GM18951 (cell line): ENCODE data around the gene DCDC2B.
"Not testable (repeated sequence)": the region's sequence is repeated elsewhere in the genome, so short reads cannot be mapped to it uniquely, and the experiment has no call there.

Experiments used
- POLR2A ChIP-seq: IDR thresholded peaks from 4 replicates; pipeline ENCODE4 v1.6.1; 2011; ENCODE audit warnings: mild to moderate bottlenecking; ENCODE audit not compliant: insufficient read length, insufficient read depth; ENCODE audit errors: extremely low read depth
- in situ Hi-C: fragments of 300-500 bp; cut with MboI; formaldehyde crosslinking; loops from one replicate; pipeline ENCODE4 v1.12.0; 2022; ENCODE audit warnings: low sequenced_read_pairs, mixed read lengths, inconsistent platforms; ENCODE audit not compliant: unreplicated experiment

DCDC2B gene

DNA sequence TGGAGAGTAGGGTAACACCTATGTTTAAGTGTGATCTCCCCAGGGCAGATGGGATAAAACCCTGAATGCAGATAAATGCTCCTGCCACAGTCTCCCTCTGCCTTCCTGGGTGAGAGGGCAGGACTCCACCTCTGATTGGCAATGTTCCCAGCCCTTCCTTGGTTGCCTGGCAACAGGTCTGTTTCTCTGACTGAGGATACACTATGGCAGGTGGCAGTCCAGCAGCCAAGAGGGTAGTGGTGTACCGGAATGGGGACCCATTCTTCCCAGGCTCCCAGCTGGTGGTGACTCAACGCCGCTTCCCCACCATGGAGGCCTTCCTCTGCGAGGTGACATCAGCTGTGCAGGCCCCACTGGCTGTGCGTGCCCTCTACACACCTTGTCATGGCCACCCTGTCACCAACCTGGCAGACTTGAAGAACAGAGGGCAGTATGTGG lies at the start of gene DCDC2B:
Gene DCDC2B (plus strand): TSS at position 199 of the 438 bp plus-strand sequence. CDS start 5 bp downstream, at position 204.
- TF ChIP-seq POLR2A, result no peak
- in situ Hi-C loops, result no loop called here

DNA sequence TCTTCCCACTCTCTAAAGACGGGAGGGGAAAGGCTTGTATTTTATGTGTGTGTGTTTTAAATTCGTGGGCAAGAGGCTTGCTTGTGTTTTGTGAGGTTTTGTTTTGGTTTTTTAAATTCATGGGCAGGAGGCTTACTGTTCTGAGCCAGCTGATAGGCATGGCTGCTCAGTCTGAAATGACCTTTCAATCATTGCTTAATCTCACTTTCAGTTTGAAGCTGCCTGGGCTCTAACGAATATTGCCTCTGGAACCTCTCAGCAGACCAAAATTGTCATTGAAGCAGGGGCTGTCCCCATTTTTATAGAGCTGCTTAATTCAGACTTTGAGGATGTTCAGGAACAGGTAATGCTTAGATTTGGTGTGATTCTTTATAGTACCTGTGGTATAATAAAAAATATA lies 49.7 kb upstream of the DCDC2B start:
- in situ Hi-C loops, result no loop called here
- no peak for TF ChIP-seq POLR2A

DNA sequence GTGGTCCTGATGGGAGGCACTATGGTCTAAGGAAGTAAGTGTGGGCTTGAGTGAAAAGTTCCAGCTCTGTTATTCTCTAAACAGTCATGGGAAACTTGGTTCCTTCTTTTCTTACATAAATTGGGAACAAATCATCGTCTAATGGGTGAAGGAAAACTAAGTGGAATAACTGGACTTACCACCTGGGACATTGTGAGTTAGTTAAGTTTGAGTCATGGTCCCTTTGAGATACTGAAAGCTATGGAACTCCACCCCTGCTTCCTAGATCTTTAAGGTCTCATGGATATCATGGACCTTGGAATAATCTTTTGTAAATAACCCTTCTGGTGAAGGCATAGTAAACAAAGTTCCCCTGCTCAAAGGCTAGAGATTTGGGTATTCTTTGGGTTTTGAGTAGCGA lies 45.5 kb upstream of the DCDC2B start:
- TF ChIP-seq POLR2A, result no peak
- in situ Hi-C loops, result no loop called here

DNA sequence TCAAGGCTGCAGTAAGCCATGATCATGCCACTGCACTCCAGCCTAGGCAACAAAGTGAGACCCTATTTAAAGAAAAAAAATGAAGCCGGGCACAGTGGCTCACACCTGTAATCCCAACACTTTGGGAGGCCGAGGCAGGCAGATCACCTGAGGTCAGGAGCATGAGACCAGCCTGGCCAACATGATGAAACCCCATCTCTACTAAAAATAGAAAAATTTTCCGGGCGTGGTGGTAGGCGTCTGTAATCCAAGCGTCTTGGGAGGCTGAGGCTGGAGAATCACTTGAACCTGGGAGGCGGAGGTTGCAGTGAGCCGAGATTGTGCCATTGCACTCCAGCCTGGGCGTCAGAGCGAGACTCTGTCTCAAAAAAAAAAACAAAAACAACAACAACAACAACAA lies 43.3 kb upstream of the DCDC2B start:
- in situ Hi-C loops, result not testable (repeated sequence)

DNA sequence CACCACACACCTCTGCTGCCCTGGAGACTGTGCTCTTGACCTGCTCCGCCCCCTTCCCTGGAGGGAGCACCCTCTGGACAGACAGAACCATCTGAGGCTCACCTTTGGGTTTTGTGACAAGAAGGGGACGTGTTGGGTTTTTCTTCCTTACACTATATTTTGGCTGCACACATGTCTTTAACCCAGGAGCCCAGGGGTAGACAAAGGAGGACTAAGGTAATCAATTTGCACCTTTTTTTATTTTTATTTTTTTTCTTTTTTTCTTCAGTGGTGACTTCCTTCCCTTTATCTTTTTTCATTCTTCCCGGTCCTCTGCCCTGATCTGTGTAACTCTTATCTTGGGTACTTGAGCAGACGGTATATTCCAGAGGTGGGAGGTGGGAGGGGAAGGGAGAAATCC lies 37.9 kb upstream of the DCDC2B start:
- TF ChIP-seq POLR2A, result no peak
- in situ Hi-C loops, result no loop called here

DNA sequence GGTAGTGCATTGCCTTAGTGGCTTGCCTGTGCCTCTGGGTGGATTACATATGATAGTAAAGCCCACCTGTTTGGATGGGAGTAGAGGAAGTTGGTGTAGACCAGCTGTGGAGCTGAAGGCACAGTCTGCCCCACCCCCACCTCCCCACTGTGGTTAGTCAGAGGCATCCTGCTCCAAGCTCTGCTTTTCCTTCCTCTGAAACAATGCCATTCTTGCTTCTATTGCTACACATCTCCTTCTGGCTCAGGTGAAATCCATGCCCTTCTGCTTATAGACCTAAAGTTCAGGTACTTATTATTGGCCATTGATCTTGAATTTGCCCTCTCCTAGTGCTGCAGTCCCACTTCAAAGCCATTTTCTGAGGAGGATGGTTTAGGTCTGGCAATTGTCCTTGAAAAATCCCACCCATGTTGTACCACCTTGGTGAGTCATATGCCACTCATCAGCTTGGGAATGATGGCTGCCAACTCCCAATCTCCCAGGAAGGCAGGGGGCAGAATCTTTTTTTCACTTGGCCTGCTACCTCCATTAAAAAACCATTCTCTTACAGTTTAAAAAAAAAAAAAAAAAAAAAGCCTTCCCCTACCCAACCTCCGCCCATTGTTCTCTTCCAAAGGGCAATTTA lies 36.2 kb upstream of the DCDC2B start:
- no peak for TF ChIP-seq POLR2A
- in situ Hi-C loops, result no loop called here

DNA sequence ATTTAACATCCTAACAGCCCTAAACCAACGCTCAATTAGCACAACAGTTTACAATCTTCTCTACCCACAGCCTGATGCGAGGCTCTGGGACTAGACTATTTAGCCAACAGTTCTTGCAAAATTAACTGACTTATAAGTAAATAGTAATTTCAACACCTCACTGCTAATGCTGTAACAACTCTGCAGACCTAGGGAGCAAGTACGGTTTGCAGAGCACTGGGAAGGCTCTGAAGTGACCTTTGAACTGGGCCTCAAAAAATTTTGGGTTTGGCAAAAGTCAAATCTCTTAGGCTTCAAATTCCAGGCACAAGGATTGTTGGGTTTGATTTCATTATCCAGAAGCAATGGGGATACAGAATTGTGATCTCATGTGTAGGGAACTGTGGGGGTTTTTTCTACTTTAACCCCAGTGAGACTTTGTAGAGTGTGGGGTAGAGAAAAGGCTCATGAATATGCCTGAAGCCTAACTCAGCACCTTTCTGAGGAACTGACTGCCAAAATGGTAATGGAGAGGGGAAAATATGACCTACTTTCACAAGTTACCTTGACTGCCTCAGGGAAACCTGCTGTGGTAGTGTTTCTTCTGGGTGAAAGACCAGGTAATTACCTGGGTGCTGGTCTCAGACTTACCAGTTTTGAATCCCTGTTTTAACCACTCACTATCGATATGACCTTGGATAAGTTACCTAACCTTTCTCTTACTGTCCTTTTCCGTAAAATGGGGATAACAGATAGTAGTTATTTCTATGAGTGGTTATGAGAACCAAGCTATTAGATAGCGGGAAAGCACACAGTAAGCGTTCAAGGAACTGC lies 30.3 kb upstream of the DCDC2B start:
- in situ Hi-C loops, result no loop called here
- TF ChIP-seq POLR2A, result no peak

DNA sequence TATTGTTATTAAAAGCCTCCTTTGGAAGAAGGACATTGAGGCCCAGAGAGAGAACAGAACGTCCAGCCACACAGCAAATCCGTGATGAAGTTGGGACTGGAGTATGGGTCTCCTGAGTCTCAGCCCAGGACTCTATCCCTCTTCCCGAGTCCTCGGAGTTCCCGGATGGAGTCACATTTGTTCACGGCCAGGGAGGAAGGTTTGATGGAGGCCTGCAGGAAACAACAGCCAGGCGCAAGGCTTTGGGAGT lies 29.8 kb upstream of the DCDC2B start:
- in situ Hi-C loops, result no loop called here
- TF ChIP-seq POLR2A, result no peak

DNA sequence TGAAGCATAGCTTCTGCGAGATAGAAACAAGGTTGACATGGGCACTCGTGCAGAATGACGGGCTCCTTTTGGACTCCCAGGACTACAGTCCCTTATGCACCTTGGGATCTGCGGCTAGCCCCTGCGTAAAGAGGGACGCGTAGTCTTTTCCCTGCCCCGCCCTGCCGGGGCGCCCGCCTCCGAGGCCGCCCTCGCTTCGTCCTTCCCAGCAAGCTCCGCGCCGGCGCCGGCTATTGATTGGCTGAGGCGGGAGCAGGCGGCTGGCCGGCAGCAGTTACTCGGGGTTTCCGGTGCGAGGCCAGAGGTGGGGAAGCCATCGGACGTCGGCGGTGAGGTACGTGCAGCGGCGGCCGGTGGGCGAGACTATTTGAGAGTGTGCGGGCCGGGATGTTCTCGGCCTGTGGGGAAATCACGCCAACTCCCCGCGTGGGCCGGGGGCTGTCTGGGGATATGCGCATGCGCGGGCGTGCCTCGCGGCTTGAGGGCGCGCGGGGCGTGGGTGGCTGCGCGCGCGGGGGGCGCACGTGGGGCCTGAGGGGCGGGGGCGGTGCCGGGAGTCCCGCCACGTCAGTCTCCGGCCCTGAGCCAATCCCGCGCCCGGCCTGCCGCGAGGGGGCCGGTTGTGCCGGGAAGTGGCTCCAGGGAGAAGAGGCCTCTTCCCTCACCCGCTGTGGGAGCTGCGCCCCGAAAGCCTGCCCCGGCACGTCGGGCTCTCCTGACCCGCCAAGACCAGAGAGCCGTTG lies 29.3 kb upstream of the DCDC2B start, which contains the start of gene TXLNA:
Gene TXLNA (plus strand): TSS at position 233 of the 743 bp plus-strand sequence. CDS start 671 bp downstream, outside the sequence.
- in situ Hi-C loops, result no loop called here
- TF ChIP-seq POLR2A, result peak; percentile 94

DNA sequence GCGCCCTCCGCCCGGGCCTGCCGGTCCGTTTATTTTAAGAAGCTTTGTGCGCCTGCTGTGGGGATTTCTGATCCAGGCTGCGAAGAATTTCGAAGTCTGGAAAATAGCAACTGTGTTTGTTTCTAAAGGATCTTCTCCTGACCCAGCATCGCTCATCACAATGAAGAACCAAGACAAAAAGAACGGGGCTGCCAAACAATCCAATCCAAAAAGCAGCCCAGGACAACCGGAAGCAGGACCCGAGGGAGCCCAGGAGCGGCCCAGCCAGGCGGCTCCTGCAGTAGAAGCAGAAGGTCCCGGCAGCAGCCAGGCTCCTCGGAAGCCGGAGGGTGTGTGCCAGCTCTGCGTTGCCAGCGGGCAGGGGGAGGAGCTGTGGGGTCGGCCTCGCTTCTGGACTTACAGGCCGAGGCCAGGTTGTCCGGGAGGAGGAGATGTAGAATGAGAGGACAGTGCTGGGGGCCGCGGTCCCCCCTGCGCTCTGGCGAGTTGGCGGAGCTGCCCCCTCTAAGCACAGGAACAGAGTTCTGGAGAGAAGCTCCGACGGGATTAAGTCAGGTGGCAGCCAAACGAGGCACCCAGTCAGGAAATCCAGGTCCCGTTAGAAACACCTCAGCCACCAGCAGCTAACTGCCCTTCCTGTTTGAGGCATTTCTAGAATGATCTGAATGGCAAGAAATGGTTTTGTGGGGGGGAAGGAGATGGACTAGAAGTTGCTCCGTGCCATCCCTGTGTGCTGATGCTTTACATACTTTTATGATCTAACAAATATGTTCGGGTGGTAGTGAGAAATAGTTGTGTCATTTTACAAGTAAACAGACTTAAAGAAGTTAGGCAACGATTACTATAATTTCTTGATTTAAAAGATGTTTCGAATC lies 28.5 kb upstream of the DCDC2B start:
- TF ChIP-seq POLR2A, result no peak
- in situ Hi-C loops, result no loop called here

DNA sequence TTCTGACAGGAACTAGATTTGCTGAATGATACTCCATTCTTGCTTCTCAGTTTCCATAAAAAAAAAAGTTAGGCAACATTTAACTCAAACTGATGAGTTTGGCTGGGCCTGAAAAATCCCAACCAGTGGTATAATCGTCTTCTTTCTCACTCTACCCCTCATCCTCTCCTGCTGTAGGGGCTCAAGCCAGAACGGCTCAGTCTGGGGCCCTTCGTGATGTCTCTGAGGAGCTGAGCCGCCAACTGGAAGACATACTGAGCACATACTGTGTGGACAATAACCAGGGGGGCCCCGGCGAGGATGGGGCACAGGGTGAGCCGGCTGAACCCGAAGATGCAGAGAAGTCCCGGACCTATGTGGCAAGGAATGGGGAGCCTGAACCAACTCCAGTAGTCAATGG lies 27.8 kb upstream of the DCDC2B start:
- in situ Hi-C loops, result no loop called here
- TF ChIP-seq POLR2A, result no peak

DNA sequence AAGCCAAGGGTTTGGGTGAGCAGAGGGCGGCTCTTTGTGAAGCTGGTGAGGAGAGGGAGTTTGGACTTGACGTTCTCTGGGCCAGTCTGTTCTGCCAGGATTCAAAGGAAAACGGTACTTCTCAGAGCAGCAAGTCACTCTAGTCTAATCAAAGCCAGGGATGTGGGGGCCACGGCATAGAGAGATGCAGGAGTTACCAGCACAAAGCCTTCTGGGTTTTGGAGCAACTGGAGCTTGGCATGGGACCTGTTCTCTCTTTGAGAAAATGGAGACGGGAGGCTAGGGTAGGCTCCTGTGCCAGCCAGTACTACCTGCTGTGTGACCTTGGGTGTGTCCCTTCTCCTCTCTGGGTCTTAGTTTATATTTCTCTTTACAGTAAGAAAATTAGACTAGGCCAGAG lies 27.3 kb upstream of the DCDC2B start:
- in situ Hi-C loops, result no loop called here
- no peak for TF ChIP-seq POLR2A

DNA sequence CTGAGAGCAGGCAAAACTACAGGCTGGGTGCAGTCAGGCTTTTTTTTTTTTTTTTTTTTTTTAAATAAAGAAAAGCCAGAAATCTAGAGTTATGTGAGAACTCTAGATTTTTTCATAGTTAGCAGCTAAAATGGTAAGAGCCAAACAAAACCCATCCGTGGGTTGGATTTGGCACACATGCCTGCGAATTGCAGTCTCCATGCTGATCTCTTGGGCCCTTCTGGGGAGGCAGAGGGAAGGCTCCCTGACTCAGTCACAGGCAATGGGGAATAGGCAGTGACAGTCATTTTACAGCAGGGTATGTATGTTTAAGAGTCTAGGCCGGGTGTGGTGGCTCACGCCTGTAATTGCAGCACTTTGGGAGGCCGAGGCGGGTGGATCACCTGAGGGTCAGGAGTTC lies 26.8 kb upstream of the DCDC2B start:
- in situ Hi-C loops, result no loop called here

More for the DNA sequence above, 26.8 kb upstream of the DCDC2B start:
- TF ChIP-seq POLR2A, result no peak
